Measurements from ENCODE around the gene CPA2.

CPA2 gene

DNA sequence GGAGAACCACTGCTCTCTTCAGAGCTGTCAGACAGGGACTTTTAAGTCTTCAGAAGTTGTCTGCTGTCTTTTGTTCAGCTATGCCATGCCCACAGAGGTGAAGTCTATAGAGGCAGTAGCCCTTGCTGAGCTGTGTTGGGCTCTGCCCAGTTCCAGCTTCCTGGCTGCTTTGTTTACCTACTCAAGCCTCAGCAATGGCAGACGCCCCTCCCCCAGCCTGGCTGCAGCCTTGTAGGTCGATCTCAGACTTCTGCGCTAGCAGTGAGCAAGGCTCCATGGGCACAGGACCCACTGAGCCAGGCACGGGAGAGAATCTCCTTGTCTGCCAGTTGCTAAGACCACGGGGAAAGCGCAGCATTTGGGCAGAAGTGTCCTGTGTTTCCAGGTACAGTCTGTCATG, 12.1 kb upstream of the CPA2 start:
- DNase-seq (ENCODE audit: low spot score): no peak

GRCh38 chr7:130256704-130257103, 10.0 kb upstream of the CPA2 start:
- DNase-seq (ENCODE audit: low spot score): no peak

- DNase-seq (ENCODE audit: low spot score): no peak
These were observed 8.1 kb upstream of the CPA2 start for GRCh38 chr7:130258494-130259078.

GRCh38 chr7:130262448-130262847, 4.2 kb upstream of the CPA2 start:
- no peak for DNase-seq (ENCODE audit: low spot score)

GRCh38 chr7:130263130-130263529, 3.5 kb upstream of the CPA2 start:
- DNase-seq (ENCODE audit: low spot score): no peak

GRCh38 chr7:130266961-130267321, 278 bp downstream of the CPA2 start:
- no peak for DNase-seq (ENCODE audit: low spot score)

- no peak for DNase-seq (ENCODE audit: low spot score)
These were observed 2.0 kb downstream of the CPA2 start for GRCh38 chr7:130268463-130269317.

DNA sequence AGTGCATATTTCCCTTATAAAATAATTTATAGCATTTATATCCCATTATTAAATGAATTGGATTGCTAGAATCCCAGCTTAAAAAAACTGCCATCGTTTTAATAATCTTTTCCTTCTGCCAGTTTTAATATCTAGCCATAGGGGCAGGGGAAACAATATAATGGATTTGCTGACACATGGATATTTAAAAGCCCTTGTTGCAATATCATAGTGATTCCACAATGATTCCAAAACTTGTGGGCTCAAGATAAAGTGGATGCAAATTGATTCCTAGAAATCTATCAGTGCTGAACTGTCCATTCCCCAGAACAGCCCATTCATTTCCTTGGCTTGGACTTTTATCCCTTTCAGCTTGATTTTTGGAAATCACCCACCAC, 2.6 kb downstream of the CPA2 start:
- no peak for DNase-seq (ENCODE audit: low spot score)

DNA sequence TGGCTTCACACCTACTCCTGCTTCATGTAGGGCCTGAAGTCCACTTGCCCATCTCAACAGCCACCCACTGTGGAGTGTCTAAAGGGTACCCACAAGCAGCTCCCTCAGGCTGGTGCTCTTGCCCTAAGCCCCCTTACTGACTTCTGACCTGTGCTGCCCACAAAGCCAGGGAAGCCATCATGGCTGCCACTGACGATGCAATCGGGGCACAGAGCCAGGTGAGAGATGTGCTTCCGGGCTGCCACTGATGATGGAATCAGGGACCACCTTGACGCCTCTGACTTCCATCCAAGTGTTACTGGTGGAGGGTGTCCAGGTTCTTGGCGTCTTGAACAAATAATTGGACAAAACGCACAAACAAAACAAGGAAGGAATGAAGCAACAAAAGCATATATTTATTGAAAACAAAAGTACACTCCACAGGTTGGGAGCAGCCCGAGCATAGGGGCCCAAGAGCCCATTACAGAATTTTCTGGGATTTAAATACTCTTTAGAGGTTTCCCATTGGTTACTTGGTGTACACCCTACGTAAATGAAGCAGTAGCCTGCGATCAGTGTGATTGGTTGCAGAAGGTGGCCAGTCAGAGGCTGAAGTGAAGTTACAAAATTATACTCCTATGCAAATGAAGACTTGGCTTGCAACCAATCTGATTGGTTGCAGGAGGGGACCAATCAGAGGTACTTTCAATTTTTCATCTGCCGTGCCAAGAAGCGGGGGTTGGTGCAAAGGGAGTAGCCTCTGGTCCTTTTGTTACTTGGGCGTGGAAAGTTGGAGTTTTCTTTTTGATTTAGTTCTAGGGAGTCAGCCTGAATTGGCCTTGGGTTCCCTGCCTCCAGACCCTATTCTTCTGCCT, 4.5 kb downstream of the CPA2 start:
- DNase-seq (ENCODE audit: low spot score): no peak

DNA sequence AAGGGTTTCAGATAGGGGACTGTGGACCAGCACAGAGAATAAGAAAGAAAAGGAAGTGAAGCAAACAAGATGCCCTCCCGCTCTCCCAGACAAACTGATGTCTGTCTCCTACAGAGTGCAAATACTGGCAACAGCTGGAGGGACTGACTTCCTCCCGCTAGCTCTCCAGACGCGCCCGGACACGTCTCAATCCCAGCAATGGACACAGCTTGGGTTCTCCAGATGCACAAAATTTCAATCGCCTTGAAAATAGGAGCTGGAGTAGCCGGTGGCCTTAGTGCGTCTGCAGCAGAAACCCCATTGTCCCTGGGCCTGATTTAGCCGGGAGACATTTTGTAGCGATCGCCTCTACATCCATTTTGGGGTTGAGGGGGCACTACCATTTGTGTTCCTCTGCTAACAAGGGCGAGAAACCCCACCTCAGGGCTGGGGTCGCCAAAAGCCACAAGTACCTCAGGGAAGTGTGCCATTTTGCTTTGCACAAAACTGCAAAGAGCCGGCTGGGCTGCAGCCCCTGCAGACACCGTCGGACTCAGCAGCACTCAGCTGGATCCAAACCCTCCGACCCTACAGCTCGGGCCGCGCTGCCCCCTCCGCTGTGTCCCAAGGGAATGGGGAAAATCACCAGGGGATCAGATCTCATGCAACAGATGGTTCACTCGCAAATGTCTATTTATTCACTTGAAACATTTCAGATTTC, 5.9 kb downstream of the CPA2 start:
- no peak for DNase-seq (ENCODE audit: low spot score)

DNA sequence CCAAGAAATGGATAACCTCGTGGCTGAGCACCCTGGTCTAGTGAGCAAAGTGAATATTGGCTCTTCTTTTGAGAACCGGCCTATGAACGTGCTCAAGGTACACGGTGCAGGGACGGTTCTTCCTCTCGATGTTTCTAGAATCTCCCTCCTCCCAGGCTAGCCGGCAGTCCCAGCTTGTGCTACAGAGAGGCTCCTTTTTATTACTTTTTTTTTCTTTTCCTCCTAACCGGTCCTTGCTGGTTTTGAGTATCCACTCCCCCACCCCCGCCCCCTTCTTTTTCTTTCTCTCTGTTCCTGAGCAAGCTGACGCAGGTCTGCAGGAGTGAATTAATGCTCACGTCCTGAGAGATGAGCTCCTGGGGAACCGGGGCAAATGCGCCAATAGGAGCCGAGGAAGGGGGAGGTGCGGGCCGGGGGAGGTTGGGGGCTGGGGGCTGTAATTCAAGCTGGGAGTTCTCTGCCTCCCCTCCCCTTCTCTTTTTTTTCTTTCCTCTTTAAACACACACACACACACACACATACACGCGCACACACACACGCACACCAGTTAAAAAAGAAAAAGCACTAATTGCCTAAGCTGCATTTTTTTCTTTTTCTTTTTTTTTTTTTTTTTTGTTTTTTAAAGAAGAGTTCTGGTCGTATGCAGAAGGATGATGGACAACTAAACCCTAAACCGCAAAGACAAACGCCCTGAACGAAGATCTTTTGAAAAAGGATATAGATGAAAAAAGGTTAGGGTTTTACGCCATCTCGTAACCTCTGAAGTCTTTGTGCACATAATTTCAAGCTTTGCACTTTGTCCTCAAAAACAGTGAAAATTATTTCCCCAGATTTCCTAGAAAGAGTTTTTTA, 6.6 kb downstream of the CPA2 start:
- no peak for DNase-seq (ENCODE audit: low spot score)

GRCh38 chr7:130273933-130274255, 7.2 kb downstream of the CPA2 start:
- no peak for DNase-seq (ENCODE audit: low spot score)

DNA sequence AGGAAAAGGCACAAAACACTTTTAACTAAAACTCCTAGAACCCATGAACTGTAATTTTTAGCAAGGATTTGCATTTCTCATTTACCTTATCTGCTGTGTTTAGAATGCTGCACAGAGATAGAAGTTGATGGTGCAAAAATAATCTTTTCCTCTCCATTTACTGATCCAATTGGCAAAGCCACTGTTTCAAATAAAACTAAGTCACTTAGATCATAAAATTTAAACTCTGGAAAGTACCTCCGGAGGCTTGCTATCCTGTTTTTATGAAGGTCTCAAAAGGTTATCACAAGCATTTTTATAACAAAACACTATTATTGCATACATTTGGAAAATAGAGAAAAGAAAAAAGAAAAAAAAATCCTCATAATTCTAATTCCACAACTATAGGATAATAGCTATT, 7.6 kb downstream of the CPA2 start:
- DNase-seq (ENCODE audit: low spot score): no peak

DNA sequence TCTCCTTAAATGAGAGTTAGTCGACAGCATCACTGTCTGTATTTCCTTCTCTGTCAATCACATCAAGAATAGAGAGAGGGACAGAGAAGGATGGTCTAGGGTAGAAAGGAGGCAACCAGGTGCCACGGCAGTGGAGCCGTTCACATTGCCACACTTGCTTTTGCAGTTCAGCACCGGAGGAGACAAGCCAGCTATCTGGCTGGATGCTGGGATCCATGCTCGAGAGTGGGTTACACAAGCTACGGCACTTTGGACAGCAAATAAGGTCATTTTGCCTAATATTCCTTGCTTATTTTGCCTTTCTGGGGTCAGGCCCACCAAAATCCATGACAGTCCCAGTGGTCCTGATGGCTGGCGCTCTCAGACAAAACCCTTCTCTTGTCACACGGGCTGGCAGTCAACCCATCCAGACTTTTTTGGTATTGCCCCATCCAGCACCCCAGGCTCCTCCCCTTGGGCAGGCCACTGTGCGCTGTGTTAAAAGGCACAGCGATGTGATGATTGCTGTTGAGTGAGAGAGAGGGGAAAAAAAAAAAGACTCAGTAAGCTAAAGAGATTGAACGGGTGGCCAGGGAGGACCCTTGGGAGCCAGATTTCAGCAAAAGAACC, 8.4 kb downstream of the CPA2 start:
- no peak for DNase-seq (ENCODE audit: low spot score)

- no peak for DNase-seq (ENCODE audit: low spot score)
These were observed 9.2 kb downstream of the CPA2 start for GRCh38 chr7:130275826-130276297.

DNA sequence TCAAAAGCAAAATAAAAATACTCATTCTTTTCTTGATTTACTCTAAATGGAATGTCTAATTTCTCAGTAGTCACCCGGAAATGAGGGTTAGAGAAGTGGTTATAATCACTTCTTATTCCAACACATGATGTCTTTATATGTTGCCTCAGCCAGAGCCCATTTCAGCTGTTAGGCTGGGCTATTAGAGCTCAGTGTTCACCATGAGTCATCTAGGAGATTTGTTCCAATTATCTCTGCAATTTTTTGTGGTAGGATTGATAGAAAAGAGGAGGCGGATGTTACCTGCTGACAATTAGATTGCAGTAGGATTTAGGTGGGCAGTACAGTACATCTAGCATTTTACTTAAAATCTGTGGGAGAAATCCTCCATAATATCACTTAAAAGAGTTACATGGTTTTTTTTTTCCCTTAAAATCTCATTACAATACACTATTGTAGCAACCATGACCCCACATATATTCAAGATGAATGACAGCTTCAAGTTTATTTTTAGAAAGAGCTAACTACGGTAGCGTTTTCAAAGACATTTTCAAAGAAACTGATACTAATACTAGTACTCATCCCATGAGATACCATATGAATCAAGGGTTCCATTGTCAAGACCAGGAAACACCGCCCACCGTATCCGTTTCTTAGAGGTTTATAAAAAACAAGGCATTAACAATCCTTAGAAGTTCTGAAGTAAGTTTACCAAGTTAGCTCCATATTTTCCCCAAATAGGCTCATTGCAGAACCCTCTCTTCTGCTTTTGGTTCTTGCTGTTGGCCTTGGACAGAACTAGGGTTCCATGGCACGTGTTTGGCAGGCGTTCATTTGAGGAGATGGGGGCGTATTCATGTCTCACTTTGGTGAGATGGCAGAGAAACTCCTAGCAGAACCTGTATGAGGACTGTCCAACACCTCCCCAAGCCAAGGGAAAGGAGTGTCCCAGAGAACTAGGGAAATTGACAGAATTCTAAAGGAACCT, 10.4 kb downstream of the CPA2 start:
- DNase-seq (ENCODE audit: low spot score): no peak

GRCh38 chr7:130277763-130278643, 11.3 kb downstream of the CPA2 start:
- peak; percentile 33 for DNase-seq (ENCODE audit: low spot score)

- no peak for DNase-seq (ENCODE audit: low spot score)
These were observed 12.2 kb downstream of the CPA2 start for GRCh38 chr7:130278860-130279259.

DNA sequence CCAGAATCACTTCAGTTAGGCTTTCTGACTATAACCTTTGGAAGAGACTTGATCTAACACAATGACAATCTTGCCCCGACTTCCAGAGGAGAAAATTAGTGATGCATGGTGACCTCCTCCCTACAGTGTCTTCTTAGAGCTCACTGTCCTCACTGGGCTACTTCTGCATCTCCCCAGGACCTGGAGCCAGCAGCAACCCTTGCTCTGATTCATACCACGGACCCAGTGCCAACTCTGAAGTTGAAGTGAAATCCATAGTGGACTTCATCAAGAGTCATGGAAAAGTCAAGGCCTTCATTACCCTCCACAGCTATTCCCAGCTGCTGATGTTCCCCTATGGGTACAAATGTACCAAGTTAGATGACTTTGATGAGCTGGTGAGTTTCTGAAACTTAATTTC, 12.6 kb downstream of the CPA2 start:
- no peak for DNase-seq (ENCODE audit: low spot score)
